ENCODE results near the gene MAPK1. TPM values are rescaled to one million over a fixed set of nuclear protein-coding genes. Genes with fewer than 3 reads are reported as not detected.

The MAPK1 gene
- total and polyA plus RNA-seq, 12 donors = 8.3 to 124 (median 101) TPM

GRCh38 chr22:21761086-21761485 is 106.4 kb downstream of the MAPK1 start:
- ATAC-seq = no peak
- H3K27ac ChIP-seq = no peak overlapping the region
- peaks cover 0 to 97% (median 54%) of the 10 kb centered on the region in 9 donors for H3K36me3 ChIP-seq
- H3K4me3 ChIP-seq = no peak overlapping the region
- WGBS, 2 donors = 96% methylated on average over 2 of the region's 2 CpGs
- H3K4me1 ChIP-seq = peaks cover 0 to 15% (median 0%) of the 10 kb centered on the region in 9 donors
- DNase-seq = no peak
- no peaks in the 10 kb centered on the region for H3K9me3 ChIP-seq
- intact Hi-C loops (cut with DNase I) = loop anchor here in 2 of 10 donors (10.0 kb wide), 2 partner anchors 56 to 114 kb away; no protein-coding TSS in a partner anchor
- no peak for TF ChIP-seq CTCF (IDR thresholded peaks at IDR 0.05)
- no peaks in the 10 kb centered on the region for H3K27me3 ChIP-seq

DNA sequence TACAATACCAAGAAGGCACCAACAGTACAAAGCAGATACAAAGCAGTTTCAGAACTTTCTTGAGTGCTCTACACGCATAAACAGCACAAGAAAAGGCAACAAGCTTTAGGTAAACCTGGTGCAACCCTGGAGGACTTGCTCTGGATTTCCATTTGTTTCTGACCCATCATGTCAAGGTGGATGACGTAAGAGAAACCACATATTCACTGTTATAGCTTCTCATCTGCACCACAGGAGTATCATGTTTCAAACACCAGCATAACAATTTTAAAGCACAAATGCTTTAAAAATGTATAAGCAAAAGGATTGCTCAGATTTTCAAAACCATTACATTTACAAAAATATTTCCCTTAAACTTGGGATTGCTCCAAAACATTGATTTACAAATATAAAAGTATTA is 106.8 kb downstream of the MAPK1 start:
- Histone ChIP-seq H3K36me3 (peaks cover 0 to 92% (median 51%) of the 10 kb centered on the region in 9 donors), H3K4me1 (peaks cover 0 to 19% (median 3%) of the 10 kb centered on the region in 9 donors), H3K27ac (no peak overlapping the region), H3K9me3 (no peaks in the 10 kb centered on the region), H3K27me3 (no peaks in the 10 kb centered on the region), H3K4me3 (no peak overlapping the region)
- no peak for TF ChIP-seq CTCF (IDR thresholded peaks at IDR 0.05)
- ATAC-seq = no peak
- intact Hi-C loops (cut with DNase I) = loop anchor here in 2 of 10 donors (10.0 kb wide), 2 partner anchors 56 to 114 kb away; no protein-coding TSS in a partner anchor
- DNase-seq = no peak
- 95 to 96% methylated on average over 2 of the region's 2 CpGs for WGBS, 2 donors

GRCh38 chr22:21759646-21760376 is 107.6 kb downstream of the MAPK1 start:
- intact Hi-C loops (cut with DNase I) = loop anchor here in 2 of 10 donors (10.0 kb wide), 2 partner anchors 55 to 115 kb away; no protein-coding TSS in a partner anchor
- no peaks in the 10 kb centered on the region for H3K9me3 ChIP-seq
- peaks cover 0 to 84% (median 43%) of the 10 kb centered on the region in 9 donors for H3K36me3 ChIP-seq
- DNase-seq (no peak), ATAC-seq (no peak)
- TF ChIP-seq CTCF (IDR thresholded peaks at IDR 0.05) = no peak
- H3K27ac ChIP-seq = no peak overlapping the region
- no peak overlapping the region for H3K4me3 ChIP-seq
- H3K27me3 ChIP-seq = no peaks in the 10 kb centered on the region
- H3K4me1 ChIP-seq = peaks cover 0 to 24% (median 9%) of the 10 kb centered on the region in 9 donors
- 85% methylated on average over 8 of the region's 8 CpGs for WGBS, 2 donors

- ATAC-seq = no peak
- Histone ChIP-seq H3K4me3 (no peak overlapping the region), H3K4me1 (peaks cover 0 to 28% (median 12%) of the 10 kb centered on the region in 9 donors), H3K9me3 (no peaks in the 10 kb centered on the region), H3K36me3 (peaks cover 0 to 77% (median 36%) of the 10 kb centered on the region in 9 donors), H3K27ac (no peak overlapping the region), H3K27me3 (no peaks in the 10 kb centered on the region)
- no peak for DNase-seq
- intact Hi-C loops (cut with DNase I) = no loop called here
- no peak for TF ChIP-seq CTCF (IDR thresholded peaks at IDR 0.05)
- 80% methylated on average over 4 of the region's 4 CpGs for WGBS, 2 donors
Measured at GRCh38 chr22:21759093-21759492, 108.4 kb downstream of the MAPK1 start.

All from heart right ventricle (tissue), 16 donors.